HK-2 (cell line): ENCODE results near the gene RRP7A.
"Not testable (repeated sequence)": the region's sequence is repeated elsewhere in the genome, so short reads cannot be mapped to it uniquely, and the experiment has no call there.

Experiments used
- DNase-seq: peaks from one replicate; pipeline ENCODE4 v3.0.0-alpha.2; 2018; ENCODE audit not compliant: unreplicated experiment

RRP7A gene

DNA sequence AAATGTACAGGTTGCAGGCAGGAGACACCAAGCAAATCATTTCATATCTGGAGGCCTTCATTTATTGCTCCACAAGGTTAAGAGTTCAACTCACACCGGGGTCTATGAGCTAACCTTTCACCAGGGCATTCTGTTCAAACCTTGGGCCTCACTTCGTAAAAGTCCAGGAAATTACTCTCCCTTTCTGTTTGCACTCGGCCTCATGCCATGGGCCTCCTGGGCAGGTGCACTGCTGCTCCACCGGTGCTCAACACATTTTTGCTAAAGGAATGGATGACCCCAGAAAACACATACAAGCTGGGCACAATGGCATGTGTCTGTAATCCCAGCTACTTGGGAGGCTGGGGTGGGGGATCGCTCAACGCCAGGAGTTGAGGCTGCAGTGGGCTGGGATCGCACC lies 16.6 kb upstream of the RRP7A start:
- no peak for DNase-seq

- not testable (repeated sequence) for DNase-seq
These were observed 15.6 kb upstream of the RRP7A start for GRCh38 chr22:42535082-42535731.

- no peak for DNase-seq
These were observed 14.0 kb upstream of the RRP7A start for GRCh38 chr22:42533638-42533977.

DNA sequence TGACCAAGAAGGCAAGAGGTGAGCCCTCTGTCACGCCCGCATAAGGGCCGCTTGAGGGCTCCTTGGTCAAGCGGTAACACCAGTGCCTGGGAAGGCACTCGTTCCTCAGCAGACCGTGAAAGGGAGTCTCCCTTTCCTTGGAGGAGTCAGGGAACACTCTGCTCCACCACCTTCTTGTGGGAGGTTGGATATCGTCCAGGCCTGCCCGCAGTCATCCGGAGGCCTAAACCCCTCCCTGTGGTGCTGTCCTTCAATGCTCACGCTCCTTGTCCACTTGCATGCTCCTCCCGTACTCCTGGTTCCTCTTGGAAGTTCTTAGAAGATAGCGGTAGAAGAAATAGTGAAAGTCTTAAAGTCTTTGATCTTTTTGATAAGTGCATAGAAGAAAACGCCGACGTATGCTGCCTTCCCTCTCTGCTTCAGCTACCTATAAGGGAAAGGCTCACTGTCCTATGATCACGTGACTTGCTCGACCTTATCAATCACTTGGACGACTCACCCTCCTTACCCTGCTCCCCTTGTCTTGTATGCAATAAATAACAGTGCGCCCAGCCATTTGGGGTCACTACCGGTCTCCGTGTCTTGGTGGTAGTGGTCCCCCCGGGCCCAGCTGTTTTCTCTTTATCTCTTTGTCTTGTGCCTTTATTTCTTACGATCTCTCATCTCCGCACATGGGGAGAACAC lies 11.9 kb upstream of the RRP7A start:
- DNase-seq, result peak; percentile 65

GRCh38 chr22:42529435-42529834 lies 9.8 kb upstream of the RRP7A start:
- not testable (repeated sequence) for DNase-seq

GRCh38 chr22:42528591-42529307 lies 9.2 kb upstream of the RRP7A start:
- DNase-seq, result no peak

GRCh38 chr22:42522546-42522945 lies 3.0 kb upstream of the RRP7A start:
- no peak for DNase-seq

DNA sequence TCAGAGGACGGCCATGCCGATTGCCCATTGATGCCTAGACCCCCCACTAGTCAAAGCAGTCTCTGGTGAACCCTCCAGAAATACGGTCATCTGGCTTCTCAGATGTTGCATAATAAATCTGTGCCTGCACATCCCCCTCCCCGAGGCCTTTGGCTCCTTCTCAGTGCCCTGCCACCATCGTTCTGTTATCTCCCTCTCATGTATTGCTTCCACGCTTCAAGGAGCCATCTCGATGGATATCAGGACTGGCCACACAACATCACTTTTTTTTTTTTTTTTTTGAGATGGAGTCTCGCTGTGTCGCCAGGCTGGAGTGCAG lies 1.6 kb upstream of the RRP7A start:
- DNase-seq, result no peak

- DNase-seq, result not testable (repeated sequence)
These were observed 715 bp downstream of the RRP7A start for GRCh38 chr22:42518638-42519524.

DNA sequence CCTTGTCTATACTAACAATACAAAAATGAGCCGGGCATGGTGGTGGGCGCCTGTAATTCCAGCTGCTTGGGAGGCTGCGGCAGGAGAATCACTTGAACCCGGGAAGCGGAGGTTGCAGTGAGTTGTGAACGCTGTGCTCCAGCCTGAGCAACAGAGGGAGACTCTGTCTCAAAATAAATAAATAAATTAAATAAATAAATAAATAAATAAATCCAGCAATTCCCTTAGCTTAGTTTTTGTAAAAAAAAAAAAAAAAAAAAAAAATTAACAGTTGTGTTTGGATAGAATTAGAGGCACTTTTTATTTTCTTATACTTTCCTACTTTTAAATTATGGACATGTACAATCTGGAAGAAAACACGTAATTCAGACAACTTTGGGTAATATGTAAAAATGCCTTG lies 2.5 kb downstream of the RRP7A start:
- DNase-seq, result not testable (repeated sequence)

GRCh38 chr22:42515896-42516295 lies 3.7 kb downstream of the RRP7A start:
- DNase-seq, result no peak

- DNase-seq, result not testable (repeated sequence)
These were observed 4.3 kb downstream of the RRP7A start for GRCh38 chr22:42515304-42515703.

DNA sequence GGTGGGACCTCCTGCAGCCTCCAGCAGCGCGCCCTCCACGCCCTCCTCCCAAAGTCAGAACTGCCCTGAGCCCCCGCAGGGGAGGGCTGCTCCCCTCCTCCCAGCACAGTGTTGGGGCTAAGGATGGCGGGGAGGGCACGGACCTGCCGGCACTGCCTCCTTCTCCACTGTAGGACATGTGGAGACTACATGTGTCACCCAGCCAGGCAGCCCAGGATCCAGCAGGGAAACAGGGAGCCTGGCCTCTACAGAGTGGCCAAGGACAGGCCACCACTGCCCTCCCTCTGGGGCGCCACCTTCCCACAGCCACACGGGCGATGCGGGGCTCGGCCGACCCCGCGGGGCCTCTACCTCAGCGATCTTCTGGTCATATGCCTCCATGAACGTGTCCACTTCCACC lies 5.3 kb downstream of the RRP7A start:
- DNase-seq, result not testable (repeated sequence)

DNA sequence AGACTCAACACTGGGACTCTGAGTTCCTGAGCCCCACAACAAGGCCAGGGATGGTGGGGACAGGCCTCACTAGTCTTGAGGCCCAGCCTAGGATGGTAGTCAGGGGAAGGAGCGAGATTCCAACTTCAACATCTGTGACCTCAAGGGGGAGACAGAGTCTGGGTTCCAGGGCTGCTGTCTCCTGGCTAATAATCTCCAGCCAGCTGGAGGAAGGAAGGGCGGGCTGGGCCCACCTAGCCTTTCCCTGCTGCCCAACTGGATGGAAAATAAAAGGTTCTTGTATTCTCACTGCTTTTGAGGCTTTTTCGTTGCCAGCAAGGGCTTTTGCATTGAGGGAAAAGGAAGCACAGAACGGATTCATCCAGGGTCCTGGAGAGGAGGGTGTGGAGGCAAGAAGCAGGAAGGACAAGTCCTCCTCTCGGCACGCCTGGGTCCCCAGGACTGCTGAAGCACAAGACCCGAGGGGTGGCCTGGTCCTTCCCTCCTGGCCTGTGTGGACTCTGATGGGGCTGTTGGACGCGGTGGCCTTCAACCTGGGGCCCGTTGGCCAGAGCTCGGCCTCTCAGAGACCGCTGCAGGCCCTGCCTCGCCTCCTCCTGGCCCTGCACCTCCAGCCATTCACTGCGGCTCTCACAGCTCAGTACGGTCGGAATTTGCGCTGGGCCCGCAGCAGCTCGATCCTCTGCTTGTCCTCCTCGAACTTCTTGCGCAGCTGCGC lies 7.2 kb downstream of the RRP7A start:
- DNase-seq, result peak; percentile 49

DNA sequence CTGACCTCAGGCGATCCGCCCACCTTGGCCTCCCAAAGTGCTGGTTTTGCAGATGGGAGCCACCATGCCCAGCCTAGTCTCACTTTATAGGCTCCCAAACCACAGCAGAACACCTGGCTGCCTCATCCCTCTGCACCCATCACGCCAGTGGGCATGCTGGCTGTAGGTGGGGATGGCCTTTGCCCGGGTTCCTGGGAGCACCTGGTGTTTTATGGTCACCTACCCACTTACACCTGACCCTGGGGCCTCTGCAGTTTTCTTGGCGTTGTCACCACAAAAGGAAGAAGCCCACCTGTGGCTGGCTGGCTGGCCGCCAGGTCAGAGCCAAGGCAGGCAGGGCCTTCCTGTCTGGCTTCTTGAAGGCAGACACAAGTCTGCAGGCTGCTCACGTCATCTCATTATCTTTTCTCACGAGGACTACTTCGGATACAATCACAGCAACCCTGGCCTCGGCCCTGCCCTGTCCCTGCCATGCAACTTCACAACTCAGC lies 8.2 kb downstream of the RRP7A start:
- no peak for DNase-seq

DNA sequence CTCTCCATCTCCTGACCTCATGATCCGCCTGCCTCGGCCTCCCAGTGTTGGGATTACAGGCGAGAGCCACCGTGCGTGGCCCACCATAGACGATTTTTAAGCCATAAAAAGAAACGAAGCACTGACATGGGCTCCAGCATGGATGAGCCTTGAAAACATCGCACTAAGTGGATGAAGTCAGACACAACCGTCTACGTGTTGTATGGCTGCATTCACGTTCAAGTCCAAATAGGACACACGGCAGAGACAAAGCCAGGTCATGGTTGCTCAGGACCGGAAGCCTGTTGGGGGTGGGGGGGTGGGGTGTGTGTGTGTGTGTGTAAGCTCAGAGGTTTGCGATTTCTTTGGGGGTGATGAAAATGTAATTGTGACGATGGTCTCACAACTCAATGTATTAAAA lies 10.0 kb downstream of the RRP7A start:
- no peak for DNase-seq

GRCh38 chr22:42508975-42509364 lies 10.6 kb downstream of the RRP7A start:
- not testable (repeated sequence) for DNase-seq

GRCh38 chr22:42508327-42508974 lies 11.1 kb downstream of the RRP7A start:
- DNase-seq, result not testable (repeated sequence)

DNA sequence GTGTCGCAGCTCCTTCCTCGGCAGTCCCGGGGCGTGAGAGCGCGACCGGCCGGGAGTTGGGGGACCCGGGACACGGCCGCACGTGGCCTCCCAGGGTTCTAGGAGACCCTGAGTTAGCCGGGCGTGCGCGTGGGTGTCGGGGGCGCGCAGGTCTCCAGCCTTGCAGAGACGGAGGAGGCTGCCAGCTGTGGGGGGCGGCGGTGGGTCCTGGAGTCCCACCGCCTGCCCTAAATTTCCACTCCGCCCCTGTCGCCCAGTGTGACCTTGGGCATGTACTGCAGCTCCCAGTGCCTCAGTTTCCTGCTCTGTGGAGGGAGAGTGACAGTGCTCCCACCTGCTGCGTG lies 18.8 kb downstream of the RRP7A start:
- no peak for DNase-seq

DNA sequence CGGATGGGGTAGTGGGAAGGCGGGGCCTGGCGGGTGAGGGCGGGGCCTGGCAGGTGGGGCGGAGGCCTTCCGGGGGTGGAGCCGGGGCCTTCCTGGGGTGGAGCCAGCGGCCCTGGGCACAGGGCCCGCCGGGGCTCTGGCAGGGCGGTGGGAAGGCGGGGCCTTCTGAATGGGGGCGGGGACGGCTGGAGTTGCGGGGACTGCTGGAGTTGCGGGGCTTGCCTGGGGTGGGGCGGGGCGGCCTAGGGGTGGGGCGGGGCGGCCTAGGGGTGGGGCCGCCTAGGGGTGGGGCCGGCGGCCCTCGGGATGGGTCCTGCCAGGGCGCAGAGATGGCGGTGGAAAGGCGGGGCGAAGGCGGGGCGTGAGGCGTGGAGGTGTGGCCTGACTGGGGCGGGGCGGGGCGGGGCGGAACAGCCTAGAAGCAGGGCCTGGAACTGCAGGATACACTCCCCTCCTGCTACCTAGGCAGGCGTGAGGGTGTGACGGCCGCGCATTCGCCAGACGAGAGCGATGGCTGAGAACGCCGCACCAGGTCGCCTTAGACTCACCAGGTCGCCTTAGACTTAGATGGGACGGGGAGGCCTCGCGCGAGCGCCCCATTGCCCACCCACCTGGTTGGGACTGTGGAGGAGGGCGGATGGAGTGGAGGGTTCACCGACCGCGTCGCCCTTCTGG lies 19.3 kb downstream of the RRP7A start:
- DNase-seq, result peak; percentile 45
